Measurements from ENCODE around the gene PPP1R37. TPM values are rescaled to one million over a fixed set of nuclear protein-coding genes. Genes with fewer than 3 reads are reported as not detected.
A peak's percentile ranks its signal among the peaks of the same experiment; 100 is the strongest.

Gene PPP1R37
- total and polyA plus RNA-seq, 2 of the 8 experiments (the other 6 are each of a cell fraction or from before 2014, with no cell fraction given) = 14.6 to 25.7 TPM

DNA sequence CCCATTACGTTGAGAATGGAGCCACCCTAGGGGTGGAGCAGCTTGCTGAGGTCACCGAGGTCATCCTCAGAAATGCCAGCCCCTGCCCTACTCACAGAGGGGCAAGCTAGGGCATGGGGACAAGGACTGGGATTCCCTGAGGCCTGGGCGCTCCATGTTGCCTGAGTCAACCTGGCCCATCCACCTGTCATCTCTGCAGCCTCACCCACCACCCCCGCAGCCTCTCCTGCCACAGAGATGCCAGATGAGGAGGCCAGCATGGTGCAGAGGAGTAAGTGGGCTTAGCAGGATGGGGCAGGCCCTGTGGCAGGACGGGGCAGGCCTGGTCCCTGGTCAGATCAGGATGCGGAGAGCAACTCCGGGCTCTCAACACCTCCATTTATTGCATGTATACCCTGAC lies 58.3 kb downstream of the PPP1R37 start:
- H3K79me1 ChIP-seq (ENCODE audit: low read depth, low read length) = no peaks in the 10 kb centered on the region; the same call in 1 of the 2 replicates
- H2BK5ac ChIP-seq (ENCODE audit: low read depth, low read length) = no peak overlapping the region
- peaks cover 0 to 20% of the 10 kb centered on the region in 2 experiments for H4K20me1 ChIP-seq (replicated peaks in 1 of 2; ENCODE audit: control insufficient read depth in 1 of 2, insufficient read depth in 2 of 2, low read length in 2 of 2)
- H4K5ac ChIP-seq (ENCODE audit: insufficient read length, low read depth, low read length) = no peak overlapping the region
- H3K27me3 ChIP-seq (replicated peaks in 1 of 4; ENCODE audit: control insufficient read depth in 3 of 4, extremely low read depth in 1 of 4, insufficient read depth in 3 of 4, low read length in 3 of 4) = peaks cover 16 to 45% (median 36%) of the 10 kb centered on the region in 4 experiments
- no peak overlapping the region for H3K18ac ChIP-seq (ENCODE audit: extremely low read depth, low read length)
- H3K9ac ChIP-seq (replicated peaks in 1 of 4; ENCODE audit: extremely low read depth in 1 of 4, low read depth in 3 of 4, low read length in 3 of 4) = no peak overlapping the region
- no peak overlapping the region for H4K8ac ChIP-seq (ENCODE audit: extremely low read depth, insufficient read depth, low read length)
- H3K79me2 ChIP-seq (ENCODE audit: control insufficient read depth in 1 of 2, insufficient read depth in 2 of 2, low read length in 2 of 2) = no peaks in the 10 kb centered on the region
- TF ChIP-seq HDAC6 (IDR thresholded peaks at IDR 0.05; ENCODE audit: low read depth, low read length) = no peak
- peak; percentile 51; the same call in 1 of the 2 replicates for TF ChIP-seq POLR2AphosphoS5 (IDR thresholded peaks at IDR 0.05; ENCODE audit: low read depth, low read length)
- TF ChIP-seq TAF1 (IDR thresholded peaks at IDR 0.05; ENCODE audit: low read depth, low read length) = no peak
- no peak for TF ChIP-seq E2F6 (IDR thresholded peaks at IDR 0.05)
- no peak for TF ChIP-seq MAFK (IDR thresholded peaks at IDR 0.05; ENCODE audit: low read depth, low read length)
- TF ChIP-seq FOSL1 (IDR thresholded peaks at IDR 0.05; ENCODE audit: insufficient read depth, low read depth, low read length) = no peak
- TF ChIP-seq KDM5A (IDR thresholded peaks at IDR 0.05; ENCODE audit: low read length) = no peak
- H3K23ac ChIP-seq (ENCODE audit: insufficient read length) = no peak overlapping the region
- H4K91ac ChIP-seq (replicated peaks; ENCODE audit: insufficient read length, low read length) = no peak overlapping the region
- FAIRE-seq = no peak
- H3K4ac ChIP-seq (replicated peaks; ENCODE audit: insufficient read length, low read depth, low read length) = no peak overlapping the region
- no peak overlapping the region for H3K4me3 ChIP-seq (ENCODE audit: extremely low read depth in 1 of 4, insufficient read depth in 2 of 4, low read depth in 3 of 4, low read length in 4 of 4)
- H3K27ac ChIP-seq (ENCODE audit: low read depth, low read length) = no peak overlapping the region
- H3K9me3 ChIP-seq (ENCODE audit: insufficient read depth in 2 of 2, low read depth in 1 of 2, low read length in 1 of 2) = peaks cover 0 to 8% of the 10 kb centered on the region in 2 experiments; a peak in 1 of 4 replicates
- POLR2A ChIA-PET (ENCODE audit: partially characterized antibody) = interaction anchor here (0.8 to 3.5 kb wide), 6 partner anchors 13 to 193 kb away, joined by 3 to 19 read pairs (median 4); partner anchors contain the start of gene PPP1R37
- H2AK5ac ChIP-seq (ENCODE audit: low read depth, low read length) = no peak overlapping the region
- WGBS, 2 experiments (ENCODE audit: extremely low coverage in 1 of 2, insufficient coverage in 1 of 2, insufficient read length in 1 of 2, insufficient replicate concordance in 2 of 2, low coverage in 1 of 2, low lambda C conversion rate in 2 of 2, missing lambda C conversion rate in 1 of 2) = 90% methylated on average over 7 of the region's 7 CpGs; no CpG with 5 or more reads in 1 of the 2 experiments
- H3K4me2 ChIP-seq (ENCODE audit: insufficient read depth in 1 of 2, low read depth in 2 of 2, low read length in 2 of 2) = no peak overlapping the region
- H3K14ac ChIP-seq (ENCODE audit: insufficient read length) = no peak overlapping the region
- H2AFZ ChIP-seq (ENCODE audit: low read length) = no peak overlapping the region
- DNase-seq (ENCODE audit: low read depth in 1 of 2, low spot score in 2 of 2) = no peak
- H3K23me2 ChIP-seq (ENCODE audit: low read depth, low read length) = peaks cover 9% of the 10 kb centered on the region; the same call in 1 of the 2 replicates
- H2BK20ac ChIP-seq (ENCODE audit: low read length) = no peak overlapping the region
- H2BK15ac ChIP-seq (ENCODE audit: low read length) = no peak overlapping the region
- peaks cover 0 to 13% (median 3%) of the 10 kb centered on the region in 4 experiments; a peak in 6 of 7 replicates for H3K4me1 ChIP-seq (replicated peaks in 1 of 4; ENCODE audit: control insufficient read depth in 3 of 4, insufficient read depth in 4 of 4, low read length in 3 of 4)
- no peak overlapping the region for H3K56ac ChIP-seq (replicated peaks; ENCODE audit: insufficient read length, low read depth, low read length)
- no peak overlapping the region for H2BK120ac ChIP-seq (replicated peaks; ENCODE audit: low read depth, low read length)
- H3K36me3 ChIP-seq (ENCODE audit: control insufficient read depth in 2 of 4, insufficient read depth in 4 of 4, low read length in 3 of 4) = 0 out of 8 replicates have a peak, but pooled peaks cover 0 to 2% (median 0%) of the 10 kb centered on the region in 4 experiments
- CTCF ChIA-PET (ENCODE audit: partially characterized antibody) = interaction anchor here (0.6 to 5.5 kb wide), 9 partner anchors 8 to 334 kb away, joined by 3 to 32 read pairs (median 4); partner anchors contain the start of genes NKPD1 and PPP1R37
- H2BK12ac ChIP-seq (ENCODE audit: low read depth, low read length) = no peak overlapping the region
